GM19438 (cell line): ENCODE measurements around the gene TTC38.
A peak's percentile ranks its signal among the peaks of the same experiment; 100 is the strongest.

Experiments used
- ATAC-seq: cut with Tn5 transposase; IDR thresholded peaks from one replicate; pipeline ENCODE4 v1.9.1; 2021; ENCODE audit warnings: low read depth; ENCODE audit not compliant: unreplicated experiment

Gene TTC38

GRCh38 chr22:46275455-46276122 is 7.8 kb downstream of the TTC38 start:
- no peak for ATAC-seq

- ATAC-seq: no peak
Observed at GRCh38 chr22:46276563-46276962, 8.8 kb downstream of the TTC38 start.

GRCh38 chr22:46278656-46279645 is 11.1 kb downstream of the TTC38 start:
- ATAC-seq: no peak

- ATAC-seq: no peak
Observed at GRCh38 chr22:46280063-46280817, 12.4 kb downstream of the TTC38 start.

GRCh38 chr22:46280999-46281623 is 13.3 kb downstream of the TTC38 start:
- ATAC-seq: no peak

- no peak for ATAC-seq
Observed at GRCh38 chr22:46281866-46282678, 14.3 kb downstream of the TTC38 start.

GRCh38 chr22:46286006-46286405 is 18.2 kb downstream of the TTC38 start:
- no peak for ATAC-seq

GRCh38 chr22:46286941-46287872 is 19.4 kb downstream of the TTC38 start:
- ATAC-seq: no peak

GRCh38 chr22:46287873-46288751 is 20.3 kb downstream of the TTC38 start:
- peak; percentile 73 for ATAC-seq

GRCh38 chr22:46288846-46289243 is 21.0 kb downstream of the TTC38 start:
- ATAC-seq: no peak

- ATAC-seq: no peak
Observed at GRCh38 chr22:46289244-46289891, 21.6 kb downstream of the TTC38 start.

GRCh38 chr22:46290121-46290842 is 22.5 kb downstream of the TTC38 start:
- ATAC-seq: no peak

GRCh38 chr22:46290843-46291785 is 23.3 kb downstream of the TTC38 start:
- ATAC-seq: no peak

- no peak for ATAC-seq
Observed at GRCh38 chr22:46292173-46292572, 24.4 kb downstream of the TTC38 start.

- no peak for ATAC-seq
Observed at GRCh38 chr22:46292732-46293131, 24.9 kb downstream of the TTC38 start.
